Thyroid gland (tissue), 4 donors: ENCODE results near the gene FTH1.

Experiments
- CTCF ChIP-seq, 6 experiments: fragments of 200-600 bp in 3 of 6; fragments of 450-650 bp in 3 of 6; sonication (generic) in 3 of 6; IDR thresholded peaks; one replicate each; pipeline ENCODE4 v1.5.1; 2016 to 2019; ENCODE audit warnings: antibody characterized with exemption in 6 of 6, mild to moderate bottlenecking in 2 of 6, inconsistent platforms in 1 of 6, moderate library complexity in 1 of 6
- POLR2A ChIP-seq, 2 donors: fragments of 450-650 bp; IDR thresholded peaks; one replicate each; pipeline ENCODE4 v1.6.1; 2017; ENCODE audit warnings: antibody characterized with exemption in 2 of 2, mild to moderate bottlenecking in 2 of 2, moderate library complexity in 1 of 2

- TF ChIP-seq CTCF (IDR thresholded peaks at IDR 0.05): no peak
- TF ChIP-seq POLR2A (IDR thresholded peaks at IDR 0.05): no peak
These were observed 11.0 kb downstream of the FTH1 start for GRCh38 chr11:61956191-61957020.
